SH-SY5Y (cell line): Measurements from ENCODE around the gene ETNK2.

ENCODE experiments used
- GATA2 ChIP-seq: IDR thresholded peaks from 2 replicates; pipeline ENCODE4 v1.6.1; 2011; ENCODE audit warnings: mild to moderate bottlenecking, low read depth, low read length
- GATA3 ChIP-seq: IDR thresholded peaks from 2 replicates; pipeline ENCODE4 v1.6.1; 2011; ENCODE audit warnings: low read depth, mild to moderate bottlenecking, low read length, moderate library complexity

DNA sequence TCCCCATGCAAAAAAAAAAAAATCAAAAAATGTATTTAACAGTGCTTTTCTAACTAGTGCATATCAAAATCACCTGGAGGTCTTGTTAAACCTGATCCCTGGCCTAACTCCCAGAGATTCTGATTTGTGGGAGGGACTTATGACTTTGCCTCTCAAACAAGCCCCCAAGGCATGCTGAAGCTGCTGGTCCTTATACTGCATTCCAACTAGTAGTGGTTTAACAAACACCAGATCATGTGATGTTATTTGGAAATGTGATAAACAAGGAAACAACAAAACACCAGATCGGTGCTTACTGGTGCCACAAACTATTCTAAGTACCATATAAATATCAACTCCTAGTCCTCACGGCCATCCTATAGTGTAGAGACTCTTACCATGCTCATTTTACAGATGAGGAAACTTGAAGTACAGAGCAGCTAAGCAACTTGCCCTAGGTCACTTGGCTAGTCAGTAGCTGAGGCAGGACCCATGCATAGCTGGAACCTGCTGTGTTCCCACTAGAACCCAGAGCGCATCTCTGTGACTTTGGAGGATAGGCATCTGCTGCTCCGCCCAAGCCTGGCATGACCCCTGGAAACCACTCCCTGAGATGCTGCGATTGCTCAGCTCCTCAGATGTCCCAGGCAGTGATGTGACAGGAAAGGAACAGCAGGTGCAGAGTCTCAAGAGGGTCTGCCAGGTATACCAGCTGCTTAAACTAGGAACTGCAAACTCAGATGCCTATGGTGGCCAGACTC, 40.8 kb downstream of the ETNK2 start:
- TF ChIP-seq GATA2 (no peak), GATA3 (no peak)
